ENCODE measurements around the gene IGF2R.

Gene IGF2R

GRCh38 chr6:160084198-160084776 is 115.4 kb downstream of the IGF2R start:
- no peaks in the 10 kb centered on the region for H3K4me1 ChIP-seq
- H3K27me3 ChIP-seq (ENCODE audit: control insufficient read depth, insufficient read depth, low read length): no peaks in the 10 kb centered on the region
- H3K4me2 ChIP-seq (ENCODE audit: low read length): no peak overlapping the region
- no peak overlapping the region for H3K27ac ChIP-seq
- H3K4me3 ChIP-seq (ENCODE audit: low read depth, low read length): no peak overlapping the region
- peaks cover 2% of the 10 kb centered on the region for H3K79me2 ChIP-seq
- no peak overlapping the region for H3K9ac ChIP-seq
- H3K9me3 ChIP-seq (ENCODE audit: control insufficient read depth, low read length): no peaks in the 10 kb centered on the region
- no peak overlapping the region for H2AFZ ChIP-seq
- H3K36me3 ChIP-seq (ENCODE audit: control insufficient read depth, insufficient read depth, low read length): no peaks in the 10 kb centered on the region
- TF ChIP-seq CTCF (IDR thresholded peaks at IDR 0.05): no peak

GRCh38 chr6:160085226-160085625 is 116.3 kb downstream of the IGF2R start:
- no peak overlapping the region for H3K9ac ChIP-seq

GRCh38 chr6:160085713-160086505 is 117.0 kb downstream of the IGF2R start:
- Histone ChIP-seq H3K9ac (no peak overlapping the region), H3K36me3 (ENCODE audit: control insufficient read depth, insufficient read depth, low read length) (no peaks in the 10 kb centered on the region)
- no peak for TF ChIP-seq CTCF (IDR thresholded peaks at IDR 0.05)

More at GRCh38 chr6:160085226-160085625, 116.3 kb downstream of the IGF2R start:
- no peak overlapping the region for H3K27ac ChIP-seq
- no peaks in the 10 kb centered on the region for H3K4me1 ChIP-seq
- H3K4me3 ChIP-seq (ENCODE audit: low read depth, low read length): no peak overlapping the region
- no peaks in the 10 kb centered on the region for H3K9me3 ChIP-seq (ENCODE audit: control insufficient read depth, low read length)
- H3K79me2 ChIP-seq: peaks cover 2% of the 10 kb centered on the region
- no peak overlapping the region for H3K4me2 ChIP-seq (ENCODE audit: low read length)
- H3K36me3 ChIP-seq (ENCODE audit: control insufficient read depth, insufficient read depth, low read length): no peaks in the 10 kb centered on the region
- no peaks in the 10 kb centered on the region for H3K27me3 ChIP-seq (ENCODE audit: control insufficient read depth, insufficient read depth, low read length)
- no peak overlapping the region for H2AFZ ChIP-seq
- TF ChIP-seq CTCF (IDR thresholded peaks at IDR 0.05): no peak

GRCh38 chr6:160086754-160087153 is 117.9 kb downstream of the IGF2R start:
- H3K9me3 ChIP-seq (ENCODE audit: control insufficient read depth, low read length): no peaks in the 10 kb centered on the region
- no peak overlapping the region for H2AFZ ChIP-seq
- peaks cover 2% of the 10 kb centered on the region for H3K79me2 ChIP-seq
- H3K4me2 ChIP-seq (ENCODE audit: low read length): no peak overlapping the region
- TF ChIP-seq CTCF (IDR thresholded peaks at IDR 0.05): no peak
- no peaks in the 10 kb centered on the region for H3K4me1 ChIP-seq
- H3K27me3 ChIP-seq (ENCODE audit: control insufficient read depth, insufficient read depth, low read length): no peaks in the 10 kb centered on the region
- H3K9ac ChIP-seq: no peak overlapping the region
- H3K36me3 ChIP-seq (ENCODE audit: control insufficient read depth, insufficient read depth, low read length): no peaks in the 10 kb centered on the region
- no peak overlapping the region for H3K27ac ChIP-seq
- no peak overlapping the region for H3K4me3 ChIP-seq (ENCODE audit: low read depth, low read length)

More at GRCh38 chr6:160085713-160086505, 117.0 kb downstream of the IGF2R start:
- H3K27ac ChIP-seq: no peak overlapping the region
- no peak overlapping the region for H3K4me3 ChIP-seq (ENCODE audit: low read depth, low read length)
- H3K4me1 ChIP-seq: no peaks in the 10 kb centered on the region
- peaks cover 2% of the 10 kb centered on the region for H3K79me2 ChIP-seq
- H3K27me3 ChIP-seq (ENCODE audit: control insufficient read depth, insufficient read depth, low read length): no peaks in the 10 kb centered on the region
- H3K4me2 ChIP-seq (ENCODE audit: low read length): no peak overlapping the region
- H2AFZ ChIP-seq: no peak overlapping the region
- no peaks in the 10 kb centered on the region for H3K9me3 ChIP-seq (ENCODE audit: control insufficient read depth, low read length)

Measured in parathyroid adenoma (tissue), 2 donors.